ENCODE data around the gene JMJD8. TPM values are rescaled to one million over a fixed set of nuclear protein-coding genes. Genes with fewer than 3 reads are reported as not detected.

Gene JMJD8
- total RNA-seq, 1 donor from 2014 or later: 43.1 TPM

- peaks cover 72% of the 10 kb centered on the region for H3K4me1 ChIP-seq
- H3K36me3 ChIP-seq: peaks cover 21% of the 10 kb centered on the region
- H3K27me3 ChIP-seq (ENCODE audit: low read depth): peaks cover 19% of the 10 kb centered on the region
- intact Hi-C loops (cut with micrococcal nuclease): no loop called here
- no peak for TF ChIP-seq CTCF (IDR thresholded peaks at IDR 0.05; ENCODE audit: borderline replicate concordance)
- H3K4me3 ChIP-seq: peak within 1 kb of the TSS; percentile 88
- no peaks in the 10 kb centered on the region for H3K9me3 ChIP-seq (replicated peaks)
- DNase-seq: peak; percentile 88
- H3K27ac ChIP-seq (replicated peaks): peak within 1 kb of the TSS; percentile 100
Observed at GRCh38 chr16:679814-680624, 4.1 kb downstream of the JMJD8 start, which contains the start of gene STUB1. TSS of gene STUB1 (plus strand) at chr16:680410. CDS start at chr16:680526, 116 bp downstream.

DNA sequence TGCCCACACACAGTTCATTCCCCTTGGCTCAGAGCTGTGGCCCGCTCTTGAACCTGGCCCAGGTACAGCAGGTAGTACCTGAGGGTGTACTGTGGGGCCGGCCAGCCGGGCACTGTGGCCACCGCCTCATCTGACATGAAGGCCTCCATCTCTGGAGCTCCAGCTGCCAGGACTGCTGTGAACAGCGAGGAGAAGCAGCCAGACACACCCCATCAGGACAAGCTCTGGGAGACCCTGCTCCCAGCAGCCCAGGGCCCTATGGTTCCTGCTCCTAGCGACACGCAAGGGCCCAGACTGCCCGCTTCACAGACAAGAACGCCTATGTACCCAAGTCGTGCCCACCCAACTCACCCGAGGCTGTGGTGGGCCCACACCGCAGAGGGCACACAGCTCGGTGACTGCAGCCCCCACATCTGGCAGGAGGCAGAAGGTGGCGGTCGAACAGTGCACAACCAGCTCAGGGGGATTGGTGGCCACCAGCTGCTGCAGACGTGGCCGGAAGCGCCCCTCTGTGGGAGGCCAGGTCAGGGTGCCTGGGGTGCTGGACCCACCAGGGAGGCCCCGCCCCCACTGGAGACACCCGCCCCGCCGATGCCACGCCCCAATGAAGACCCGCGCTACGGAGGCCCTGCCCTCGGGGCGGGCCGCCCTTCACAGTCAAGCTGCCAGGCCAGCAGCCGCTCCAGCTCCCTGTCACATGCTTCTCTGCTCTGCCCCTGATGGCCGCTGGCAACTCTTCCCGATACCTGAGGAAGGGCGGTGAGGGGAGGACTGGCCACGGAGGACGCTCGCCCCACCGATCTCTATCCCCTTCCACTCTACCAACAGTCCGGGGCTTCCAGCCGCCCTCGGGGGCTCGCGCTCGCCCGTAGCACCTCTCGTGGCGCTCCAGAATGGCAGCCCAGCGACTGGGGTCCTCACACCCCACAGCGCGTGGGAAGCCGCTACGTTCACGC, 5.0 kb downstream of the JMJD8 start:
- Histone ChIP-seq H3K9me3 (replicated peaks) (no peaks in the 10 kb centered on the region), H3K4me3 (peak overlapping the region; percentile 88), H3K36me3 (peaks cover 23% of the 10 kb centered on the region), H3K27me3 (ENCODE audit: low read depth) (peaks cover 19% of the 10 kb centered on the region), H3K27ac (replicated peaks) (peak overlapping the region; percentile 100), H3K4me1 (peaks cover 74% of the 10 kb centered on the region)
- DNase-seq: peak; percentile 76
- intact Hi-C loops (cut with micrococcal nuclease): no loop called here
- TF ChIP-seq CTCF (IDR thresholded peaks at IDR 0.05; ENCODE audit: borderline replicate concordance): no peak

DNA sequence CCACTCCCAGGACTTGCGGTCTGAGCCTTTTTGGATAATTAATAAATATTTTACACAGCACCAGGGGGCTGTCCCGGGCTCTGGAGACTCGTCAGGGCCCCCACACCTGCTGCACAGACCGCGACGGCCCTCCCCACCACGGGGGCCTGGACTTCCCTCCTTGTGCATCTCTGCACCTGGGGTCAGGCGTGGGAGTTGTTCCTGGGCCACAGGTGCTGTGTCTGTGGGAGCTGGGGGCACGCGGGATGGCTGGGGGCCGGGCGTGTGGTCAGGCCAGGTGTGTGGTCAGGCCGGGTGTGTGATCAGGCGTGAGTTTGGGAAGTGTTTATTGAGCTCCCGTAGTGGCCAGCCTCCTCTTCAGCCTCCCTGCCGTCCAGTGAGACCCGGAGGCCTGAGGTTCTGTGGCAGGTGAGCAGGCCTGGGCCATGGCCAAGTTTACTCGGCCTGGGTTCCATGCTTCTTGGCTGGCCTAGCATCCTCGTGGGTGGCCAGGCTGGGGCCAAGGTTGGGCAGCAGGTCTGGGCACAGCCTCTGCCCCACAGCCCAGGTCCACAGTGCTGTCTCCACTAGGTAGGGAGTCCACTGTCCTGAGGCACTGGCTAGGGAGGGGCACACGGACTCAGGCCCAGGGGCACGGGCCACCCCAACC, 5.8 kb downstream of the JMJD8 start:
- no peak overlapping the region for H3K4me3 ChIP-seq
- intact Hi-C loops (cut with micrococcal nuclease): no loop called here
- H3K9me3 ChIP-seq (replicated peaks): no peaks in the 10 kb centered on the region
- H3K27ac ChIP-seq (replicated peaks): no peak overlapping the region
- peaks cover 69% of the 10 kb centered on the region for H3K4me1 ChIP-seq
- peaks cover 31% of the 10 kb centered on the region for H3K36me3 ChIP-seq
- TF ChIP-seq CTCF (IDR thresholded peaks at IDR 0.05; ENCODE audit: borderline replicate concordance): no peak
- DNase-seq: no peak
- peaks cover 19% of the 10 kb centered on the region for H3K27me3 ChIP-seq (ENCODE audit: low read depth)

- peaks cover 31% of the 10 kb centered on the region for H3K36me3 ChIP-seq
- DNase-seq: no peak
- no peak overlapping the region for H3K4me3 ChIP-seq
- intact Hi-C loops (cut with micrococcal nuclease): no loop called here
- H3K27ac ChIP-seq (replicated peaks): no peak overlapping the region
- TF ChIP-seq CTCF (IDR thresholded peaks at IDR 0.05; ENCODE audit: borderline replicate concordance): no peak
- H3K4me1 ChIP-seq: peaks cover 61% of the 10 kb centered on the region
- no peaks in the 10 kb centered on the region for H3K9me3 ChIP-seq (replicated peaks)
- H3K27me3 ChIP-seq (ENCODE audit: low read depth): peaks cover 19% of the 10 kb centered on the region
Observed at GRCh38 chr16:677316-678190, 6.6 kb downstream of the JMJD8 start.
